Thymus (tissue), 11 donors: ENCODE measurements around the gene ALG12. TPM values are rescaled to one million over a fixed set of nuclear protein-coding genes. Genes with fewer than 3 reads are reported as not detected.
"Not testable (repeated sequence)": the region's sequence is repeated elsewhere in the genome, so short reads cannot be mapped to it uniquely, and the experiment has no call there.

Source experiments
- DNase-seq, 9 donors: peaks; one replicate each; pipeline ENCODE4 v3.0.0-alpha.2; 2013; ENCODE audit warnings: low spot score in 9 of 9, low read depth in 6 of 9, missing footprints in 1 of 9
- H3K27ac ChIP-seq, 2 donors: one replicate each; pipeline ENCODE4 v1.5.1; 2013; ENCODE audit warnings: control low read depth in 1 of 2, low read depth in 1 of 2, low read length in 1 of 2, mild to moderate bottlenecking in 1 of 2, moderate library complexity in 1 of 2
- H3K27me3 ChIP-seq, 2 donors: one replicate each; pipeline ENCODE4 v1.5.1; 2013; ENCODE audit warnings: low read length in 1 of 2; ENCODE audit not compliant: control insufficient read depth in 2 of 2, insufficient read depth in 1 of 2
- H3K36me3 ChIP-seq, 2 donors: one replicate each; pipeline ENCODE4 v1.5.1; 2013; ENCODE audit warnings: low read length in 1 of 2, mild to moderate bottlenecking in 1 of 2, moderate library complexity in 1 of 2; ENCODE audit not compliant: control insufficient read depth in 2 of 2, insufficient read depth in 2 of 2
- H3K4me1 ChIP-seq, 2 donors: one replicate each; pipeline ENCODE4 v1.5.1; 2013; ENCODE audit warnings: low read length in 2 of 2; ENCODE audit not compliant: control insufficient read depth in 2 of 2, insufficient read depth in 2 of 2
- H3K4me3 ChIP-seq, 2 donors: one replicate each; pipeline ENCODE4 v1.5.1; 2013; ENCODE audit warnings: low read length in 2 of 2, control low read depth in 1 of 2, mild to moderate bottlenecking in 1 of 2
- H3K9me3 ChIP-seq, 2 donors: one replicate each; pipeline ENCODE4 v1.5.1; 2013; ENCODE audit warnings: low read length in 1 of 2, mild to moderate bottlenecking in 1 of 2; ENCODE audit not compliant: control insufficient read depth in 2 of 2, insufficient read depth in 1 of 2
- WGBS: extraction: QIAGEN DNeasy Blood & Tissue Kit; methylation state at CpG from one replicate; pipeline ENCODE4 v1.1.7; 2013; 5-methylcytosine and 5-hydroxymethylcytosine counted together
- polyA plus RNA-seq: library from polyadenylated mRNA; stranded (reverse); fragments of 200-250 nt; gene quantifications from one replicate; pipeline ENCODE4 v1.2.3, GENCODE V29; 2013
- total RNA-seq: library from RNA; stranded (reverse); fragments of 120-200 nt; gene quantifications from one replicate; pipeline ENCODE4 v1.2.4, GENCODE V29; 2013
- donor health status: healthy.

Gene ALG12
- total and polyA plus RNA-seq, 2 donors: 7.6 to 9.1 TPM

DNA sequence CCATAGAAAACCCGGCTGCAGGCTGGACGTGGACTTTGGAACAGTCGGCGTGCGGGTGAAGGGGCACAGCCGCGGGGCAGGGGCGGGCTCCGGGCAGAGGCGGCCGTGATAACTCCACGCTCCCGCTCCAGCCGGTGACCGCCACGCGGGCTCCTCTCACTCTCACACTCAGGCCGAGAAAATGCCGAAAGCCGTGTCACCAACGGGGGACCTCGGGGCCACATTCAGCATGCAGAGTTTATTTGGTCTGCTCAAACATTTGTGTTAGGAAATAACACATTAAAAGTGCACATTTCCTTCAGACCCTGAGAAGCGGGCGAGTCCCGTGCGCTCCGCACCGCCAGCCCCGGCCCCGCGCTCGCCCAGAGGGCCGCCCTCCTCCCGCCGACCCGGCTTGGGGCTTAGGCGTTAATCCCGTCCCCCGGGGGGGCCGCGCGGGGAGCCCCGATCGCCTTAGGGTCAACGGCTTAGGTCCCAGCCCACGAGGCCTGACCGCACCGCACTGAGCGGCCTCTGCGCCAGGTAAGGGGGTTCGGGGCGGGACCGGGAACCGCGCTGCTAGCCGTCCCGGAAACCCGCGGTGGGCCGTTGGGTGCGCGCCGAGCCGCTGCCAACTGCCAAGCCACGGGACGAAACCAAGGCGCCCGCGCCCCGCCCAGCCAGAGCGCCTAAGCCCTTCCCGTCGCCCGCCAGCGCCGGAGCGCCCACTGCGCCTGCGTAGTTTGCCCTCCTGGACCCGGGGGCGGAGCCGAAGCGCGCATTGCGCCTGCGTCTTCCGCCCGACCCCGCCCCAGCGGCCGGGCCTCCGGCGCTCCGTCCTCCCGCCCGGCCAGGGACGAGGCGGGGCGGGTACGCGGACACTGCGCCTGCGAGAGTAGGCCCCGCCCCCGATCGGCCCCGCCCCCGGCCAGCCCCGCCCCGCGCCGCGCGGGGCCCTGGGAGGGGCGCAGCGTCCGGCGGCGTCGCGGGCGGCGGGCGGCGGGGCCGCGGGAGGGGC lies 65.0 kb downstream of the ALG12 start, which contains the start of gene ZBED4:
ZBED4 (plus strand) TSS at position 947 of the 997 bp plus-strand sequence. CDS start 29,819 bp downstream, outside the sequence.
- peaks cover 25 to 38% of the 10 kb centered on the region in 2 donors for H3K27me3 ChIP-seq
- peak within 1 kb of the TSS; percentile 90 to 95 for H3K27ac ChIP-seq
- DNase-seq: peak; percentile 82 to 99 (median 96)

DNA sequence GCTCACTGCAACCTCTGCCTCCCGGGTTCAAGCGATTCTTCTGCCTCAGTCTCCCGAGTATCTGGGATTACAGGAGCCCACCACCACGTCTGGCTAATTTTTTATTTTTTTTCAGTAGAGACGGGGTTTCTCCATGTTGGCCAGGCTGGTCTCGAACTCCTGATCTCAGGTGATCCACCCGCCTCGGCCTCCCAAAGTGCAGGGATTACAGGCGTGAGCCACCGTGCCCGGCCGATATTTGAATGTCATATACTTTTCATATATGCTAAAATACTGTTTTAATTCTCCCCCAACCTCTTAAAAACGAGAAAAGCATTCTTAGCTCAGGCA lies 65.7 kb downstream of the ALG12 start:
- peak overlapping the region in 1 of 2 donors; percentile 90 for H3K27ac ChIP-seq
- not testable (repeated sequence) for H3K36me3 ChIP-seq, H3K9me3 ChIP-seq, DNase-seq
- H3K4me1 ChIP-seq: peaks cover 22 to 67% of the 10 kb centered on the region in 2 donors
- 65% methylated on average over 13 of the region's 13 CpGs for WGBS
- H3K27me3 ChIP-seq: peaks cover 32 to 45% of the 10 kb centered on the region in 2 donors
- H3K4me3 ChIP-seq: peak overlapping the region; percentile 64 to 89

More for the DNA sequence above, 65.0 kb downstream of the ALG12 start, which contains the start of gene ZBED4:
- peaks cover 22 to 71% of the 10 kb centered on the region in 2 donors for H3K4me1 ChIP-seq
- WGBS: 1% methylated on average over 127 of the region's 127 CpGs
- peak within 1 kb of the TSS; percentile 73 to 89 for H3K4me3 ChIP-seq
- H3K36me3 ChIP-seq: no peaks in the 10 kb centered on the region
- no peaks in the 10 kb centered on the region for H3K9me3 ChIP-seq

DNA sequence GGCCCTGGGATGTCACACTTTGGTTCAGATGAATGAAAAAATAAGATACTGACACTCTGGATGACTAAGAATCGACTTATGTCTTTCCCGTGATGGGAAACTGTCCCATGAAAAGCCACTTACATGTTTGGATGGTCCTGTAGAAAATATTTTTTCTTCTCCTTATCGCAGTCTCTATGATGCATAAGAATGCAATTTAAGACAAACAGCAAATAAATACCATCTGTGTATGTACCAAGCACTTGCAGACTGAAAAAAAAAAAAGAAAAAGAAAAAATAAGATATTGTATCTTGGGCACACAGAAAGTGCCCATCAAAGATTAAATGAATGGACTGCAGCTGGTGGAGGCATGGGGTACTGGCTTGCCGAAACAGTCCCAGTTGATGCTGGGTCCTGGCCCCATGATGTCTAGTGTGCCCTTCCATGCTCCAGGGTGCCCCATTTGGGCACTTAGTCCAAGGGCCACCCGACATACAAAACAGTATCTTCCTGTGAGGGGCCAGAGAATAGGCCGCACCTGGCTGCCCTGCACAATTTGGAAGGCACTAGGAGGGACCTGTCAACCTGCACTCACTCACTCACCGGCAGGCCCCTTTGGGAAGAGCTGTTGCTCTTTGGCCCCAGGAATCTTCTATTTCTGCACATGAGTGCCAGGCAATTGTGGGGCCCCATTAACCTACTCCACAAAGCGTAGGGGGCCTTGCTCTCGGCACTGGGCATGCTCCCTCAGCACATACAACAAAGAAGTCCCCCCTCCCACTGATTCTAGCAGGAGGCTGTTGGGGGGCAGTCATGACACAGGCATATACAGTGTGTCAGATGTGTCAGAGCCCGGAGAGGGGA lies 67.1 kb downstream of the ALG12 start:
- Histone ChIP-seq H3K4me1 (peaks cover 22 to 54% of the 10 kb centered on the region in 2 donors), H3K27me3 (peaks cover 40 to 58% of the 10 kb centered on the region in 2 donors), H3K4me3 (no peak overlapping the region), H3K27ac (no peak overlapping the region), H3K9me3 (no peaks in the 10 kb centered on the region), H3K36me3 (peaks cover 0 to 3% of the 10 kb centered on the region in 2 donors)
- DNase-seq: no peak
- WGBS: 79% methylated on average over 10 of the region's 10 CpGs

Other genes with a start within 250 kb of the ALG12 start
- gene BRD1, start 90.6 kb downstream of the ALG12 start, total RNA-seq: 18.2 TPM
- gene BRD1, start 90.6 kb downstream of the ALG12 start, polyA plus RNA-seq: 43.6 TPM
- 9.9 TPM for gene ZBED4, start 64.6 kb downstream of the ALG12 start, total RNA-seq
- 6.4 TPM for gene ZBED4, start 64.6 kb downstream of the ALG12 start, polyA plus RNA-seq
- gene CRELD2, start 196 bp upstream of the ALG12 start, total RNA-seq: 25.8 TPM
- gene CRELD2, start 196 bp upstream of the ALG12 start, polyA plus RNA-seq: 24.3 TPM
- 36.0 TPM for gene PIM3, start 42.3 kb upstream of the ALG12 start, total RNA-seq
- 57.6 TPM for gene PIM3, start 42.3 kb upstream of the ALG12 start, polyA plus RNA-seq
- 5.9 TPM for gene IL17REL, start 94.3 kb upstream of the ALG12 start, total RNA-seq
- gene IL17REL, start 94.3 kb upstream of the ALG12 start, polyA plus RNA-seq: 2.4 TPM
- not detected for gene TTLL8, start 139.9 kb upstream of the ALG12 start, total RNA-seq
- not detected for gene TTLL8, start 139.9 kb upstream of the ALG12 start, polyA plus RNA-seq
- 2.4 TPM for gene MLC1, start 167.0 kb upstream of the ALG12 start, total RNA-seq
- gene MLC1, start 167.0 kb upstream of the ALG12 start, polyA plus RNA-seq: 0.48 TPM
- 0.14 TPM for gene MOV10L1, start 171.6 kb upstream of the ALG12 start, total RNA-seq
- gene MOV10L1, start 171.6 kb upstream of the ALG12 start, polyA plus RNA-seq: 0.32 TPM